GM19239 (cell line): ENCODE measurements around the gene TMEM129.
A peak's percentile ranks its signal among the peaks of the same experiment; 100 is the strongest.

Experiments used
- DNase-seq: peaks from one replicate; pipeline ENCODE4 v3.0.0; 2011; ENCODE audit warnings: low spot score; ENCODE audit not compliant: insufficient read length
- FAIRE-seq: peaks from 2 replicates; lab custom pipeline; 2011; peaks lifted over from hg19 to GRCh38; lab: Jason Lieb, UNC

TMEM129 gene

GRCh38 chr4:1758306-1759121, 37.4 kb upstream of the TMEM129 start:
- FAIRE-seq = no peak
- no peak for DNase-seq

- no peak for FAIRE-seq
- DNase-seq = no peak
Observed at GRCh38 chr4:1757836-1758235, 36.7 kb upstream of the TMEM129 start.

- FAIRE-seq = no peak
- DNase-seq = no peak
Observed at GRCh38 chr4:1756893-1757779, 36.0 kb upstream of the TMEM129 start.

- no peak for DNase-seq
- no peak for FAIRE-seq
Observed at GRCh38 chr4:1756079-1756478, 35.0 kb upstream of the TMEM129 start.

- DNase-seq = no peak
- no peak for FAIRE-seq
Observed at GRCh38 chr4:1755297-1755696, 34.2 kb upstream of the TMEM129 start.

- FAIRE-seq (no peak), DNase-seq (no peak)
Observed at GRCh38 chr4:1754336-1754735, 33.2 kb upstream of the TMEM129 start.

GRCh38 chr4:1753697-1754311, 32.7 kb upstream of the TMEM129 start:
- no peak for FAIRE-seq
- DNase-seq = no peak

- FAIRE-seq (no peak), DNase-seq (no peak)
Observed at GRCh38 chr4:1753294-1753696, 32.2 kb upstream of the TMEM129 start.

GRCh38 chr4:1752284-1753041, 31.3 kb upstream of the TMEM129 start:
- no peak for DNase-seq
- FAIRE-seq = no peak

GRCh38 chr4:1751919-1752283, 30.8 kb upstream of the TMEM129 start:
- no peak for DNase-seq
- FAIRE-seq = no peak

GRCh38 chr4:1751155-1751918, 30.2 kb upstream of the TMEM129 start:
- FAIRE-seq (no peak), DNase-seq (no peak)

GRCh38 chr4:1750381-1751154, 29.4 kb upstream of the TMEM129 start:
- FAIRE-seq (no peak), DNase-seq (no peak)

- FAIRE-seq (no peak), DNase-seq (no peak)
Observed at GRCh38 chr4:1749826-1750225, 28.7 kb upstream of the TMEM129 start.

- FAIRE-seq = no peak
- no peak for DNase-seq
Observed at GRCh38 chr4:1749370-1749769, 28.2 kb upstream of the TMEM129 start.

- DNase-seq = peak; percentile 98
- FAIRE-seq = no peak
Observed at GRCh38 chr4:1748465-1748995, 27.4 kb upstream of the TMEM129 start.

GRCh38 chr4:1747603-1747967, 26.5 kb upstream of the TMEM129 start:
- FAIRE-seq (no peak), DNase-seq (no peak)

GRCh38 chr4:1746919-1747602, 25.9 kb upstream of the TMEM129 start:
- FAIRE-seq (no peak), DNase-seq (no peak)

- peak; percentile 92 for DNase-seq
- no peak for FAIRE-seq
Observed at GRCh38 chr4:1746265-1746691, 25.2 kb upstream of the TMEM129 start.
